ENCODE results near the gene ADGRV1.

The ADGRV1 gene

GRCh38 chr5:91130759-91131158 is 572.2 kb downstream of the ADGRV1 start:
- Mint-ChIP-seq H3K4me1 (no peaks in the 10 kb centered on the region), H3K36me3 (ENCODE audit: insufficient read depth) (peaks cover 3% of the 10 kb centered on the region), H3K4me3 (no peak overlapping the region), H3K27me3 (peaks cover 24% of the 10 kb centered on the region), H3K27ac (ENCODE audit: low read depth) (no peak overlapping the region), H3K9me3 (no peaks in the 10 kb centered on the region)
- DNase-seq (ENCODE audit: low spot score in 2 of 2) (no peak), ATAC-seq (replicated peaks; ENCODE audit: extremely low read depth, poor library complexity, severe bottlenecking) (no peak)

GRCh38 chr5:91132550-91132949 is 574.0 kb downstream of the ADGRV1 start:
- H3K27me3 Mint-ChIP-seq: peaks cover 24% of the 10 kb centered on the region
- no peak overlapping the region for H3K4me3 Mint-ChIP-seq
- peaks cover 3% of the 10 kb centered on the region for H3K36me3 Mint-ChIP-seq (ENCODE audit: insufficient read depth)
- no peaks in the 10 kb centered on the region for H3K9me3 Mint-ChIP-seq
- no peak for ATAC-seq (replicated peaks; ENCODE audit: extremely low read depth, poor library complexity, severe bottlenecking)
- no peak for DNase-seq (ENCODE audit: low spot score in 2 of 2)
- no peaks in the 10 kb centered on the region for H3K4me1 Mint-ChIP-seq
- no peak overlapping the region for H3K27ac Mint-ChIP-seq (ENCODE audit: low read depth)

- Mint-ChIP-seq H3K36me3 (ENCODE audit: insufficient read depth) (peaks cover 3% of the 10 kb centered on the region), H3K4me1 (no peaks in the 10 kb centered on the region), H3K4me3 (no peak overlapping the region), H3K27ac (ENCODE audit: low read depth) (no peak overlapping the region), H3K9me3 (no peaks in the 10 kb centered on the region), H3K27me3 (peaks cover 24% of the 10 kb centered on the region)
- ATAC-seq (replicated peaks; ENCODE audit: extremely low read depth, poor library complexity, severe bottlenecking) (no peak), DNase-seq (ENCODE audit: low spot score in 2 of 2) (no peak)
These were observed 574.6 kb downstream of the ADGRV1 start for GRCh38 chr5:91133183-91133582.

GRCh38 chr5:91135475-91136248 is 577.1 kb downstream of the ADGRV1 start:
- Mint-ChIP-seq H3K27me3 (peaks cover 24% of the 10 kb centered on the region), H3K36me3 (ENCODE audit: insufficient read depth) (peaks cover 5% of the 10 kb centered on the region), H3K9me3 (no peaks in the 10 kb centered on the region), H3K27ac (ENCODE audit: low read depth) (no peak overlapping the region), H3K4me1 (no peaks in the 10 kb centered on the region), H3K4me3 (no peak overlapping the region)
- ATAC-seq (replicated peaks; ENCODE audit: extremely low read depth, poor library complexity, severe bottlenecking) (no peak), DNase-seq (ENCODE audit: low spot score in 2 of 2) (no peak)

GRCh38 chr5:91136271-91136670 is 577.7 kb downstream of the ADGRV1 start:
- H3K4me3 Mint-ChIP-seq: no peak overlapping the region
- no peaks in the 10 kb centered on the region for H3K9me3 Mint-ChIP-seq
- DNase-seq (ENCODE audit: low spot score in 2 of 2) (no peak), ATAC-seq (replicated peaks; ENCODE audit: extremely low read depth, poor library complexity, severe bottlenecking) (no peak)
- H3K36me3 Mint-ChIP-seq (ENCODE audit: insufficient read depth): peaks cover 5% of the 10 kb centered on the region
- H3K27me3 Mint-ChIP-seq: peaks cover 21% of the 10 kb centered on the region
- no peak overlapping the region for H3K27ac Mint-ChIP-seq (ENCODE audit: low read depth)
- H3K4me1 Mint-ChIP-seq: no peaks in the 10 kb centered on the region

- Mint-ChIP-seq H3K4me3 (no peak overlapping the region), H3K27ac (ENCODE audit: low read depth) (no peak overlapping the region), H3K9me3 (no peaks in the 10 kb centered on the region), H3K27me3 (peaks cover 8% of the 10 kb centered on the region), H3K4me1 (no peaks in the 10 kb centered on the region), H3K36me3 (ENCODE audit: insufficient read depth) (peaks cover 5% of the 10 kb centered on the region)
- no peak for ATAC-seq (replicated peaks; ENCODE audit: extremely low read depth, poor library complexity, severe bottlenecking)
- no peak for DNase-seq (ENCODE audit: low spot score in 2 of 2)
These were observed 579.0 kb downstream of the ADGRV1 start for GRCh38 chr5:91137647-91138046.

GRCh38 chr5:91139572-91140200 is 581.1 kb downstream of the ADGRV1 start:
- ATAC-seq (replicated peaks; ENCODE audit: extremely low read depth, poor library complexity, severe bottlenecking): no peak
- no peak for DNase-seq (ENCODE audit: low spot score in 2 of 2)
- H3K27ac Mint-ChIP-seq (ENCODE audit: low read depth): no peak overlapping the region
- peaks cover 2% of the 10 kb centered on the region for H3K36me3 Mint-ChIP-seq (ENCODE audit: insufficient read depth)
- H3K9me3 Mint-ChIP-seq: no peaks in the 10 kb centered on the region
- H3K27me3 Mint-ChIP-seq: no peaks in the 10 kb centered on the region
- no peaks in the 10 kb centered on the region for H3K4me1 Mint-ChIP-seq
- H3K4me3 Mint-ChIP-seq: no peak overlapping the region

- peaks cover 2% of the 10 kb centered on the region for H3K36me3 Mint-ChIP-seq (ENCODE audit: insufficient read depth)
These were observed 582.1 kb downstream of the ADGRV1 start for GRCh38 chr5:91140657-91141056.

GRCh38 chr5:91141642-91142041 is 583.0 kb downstream of the ADGRV1 start:
- H3K4me3 Mint-ChIP-seq: no peak overlapping the region
- ATAC-seq (replicated peaks; ENCODE audit: extremely low read depth, poor library complexity, severe bottlenecking): no peak
- H3K27me3 Mint-ChIP-seq: no peaks in the 10 kb centered on the region
- no peak for DNase-seq (ENCODE audit: low spot score in 2 of 2)
- H3K27ac Mint-ChIP-seq (ENCODE audit: low read depth): no peak overlapping the region
- no peaks in the 10 kb centered on the region for H3K9me3 Mint-ChIP-seq
- no peaks in the 10 kb centered on the region for H3K4me1 Mint-ChIP-seq
- H3K36me3 Mint-ChIP-seq (ENCODE audit: insufficient read depth): peaks cover 2% of the 10 kb centered on the region

More at GRCh38 chr5:91140657-91141056, 582.1 kb downstream of the ADGRV1 start:
- no peaks in the 10 kb centered on the region for H3K27me3 Mint-ChIP-seq
- no peak overlapping the region for H3K4me3 Mint-ChIP-seq
- ATAC-seq (replicated peaks; ENCODE audit: extremely low read depth, poor library complexity, severe bottlenecking) (no peak), DNase-seq (ENCODE audit: low spot score in 2 of 2) (no peak)
- no peak overlapping the region for H3K27ac Mint-ChIP-seq (ENCODE audit: low read depth)
- H3K4me1 Mint-ChIP-seq: no peaks in the 10 kb centered on the region
- no peaks in the 10 kb centered on the region for H3K9me3 Mint-ChIP-seq

GRCh38 chr5:91142386-91142785 is 583.8 kb downstream of the ADGRV1 start:
- Mint-ChIP-seq H3K27me3 (no peaks in the 10 kb centered on the region), H3K4me1 (no peaks in the 10 kb centered on the region), H3K9me3 (no peaks in the 10 kb centered on the region), H3K36me3 (ENCODE audit: insufficient read depth) (peaks cover 2% of the 10 kb centered on the region), H3K4me3 (no peak overlapping the region), H3K27ac (ENCODE audit: low read depth) (no peak overlapping the region)
- no peak for ATAC-seq (replicated peaks; ENCODE audit: extremely low read depth, poor library complexity, severe bottlenecking)
- no peak for DNase-seq (ENCODE audit: low spot score in 2 of 2)

- no peaks in the 10 kb centered on the region for H3K27me3 Mint-ChIP-seq
- peaks cover 2% of the 10 kb centered on the region for H3K36me3 Mint-ChIP-seq (ENCODE audit: insufficient read depth)
- H3K4me3 Mint-ChIP-seq: no peak overlapping the region
- H3K27ac Mint-ChIP-seq (ENCODE audit: low read depth): no peak overlapping the region
- H3K4me1 Mint-ChIP-seq: no peaks in the 10 kb centered on the region
- DNase-seq (ENCODE audit: low spot score in 2 of 2): no peak
- no peak for ATAC-seq (replicated peaks; ENCODE audit: extremely low read depth, poor library complexity, severe bottlenecking)
- H3K9me3 Mint-ChIP-seq: no peaks in the 10 kb centered on the region
These were observed 584.2 kb downstream of the ADGRV1 start for GRCh38 chr5:91142819-91143218.

GRCh38 chr5:91143840-91144239 is 585.2 kb downstream of the ADGRV1 start:
- Mint-ChIP-seq H3K36me3 (ENCODE audit: insufficient read depth) (peaks cover 2% of the 10 kb centered on the region), H3K9me3 (no peaks in the 10 kb centered on the region), H3K4me3 (no peak overlapping the region), H3K27ac (ENCODE audit: low read depth) (no peak overlapping the region), H3K4me1 (no peaks in the 10 kb centered on the region), H3K27me3 (no peaks in the 10 kb centered on the region)
- no peak for ATAC-seq (replicated peaks; ENCODE audit: extremely low read depth, poor library complexity, severe bottlenecking)
- DNase-seq (ENCODE audit: low spot score in 2 of 2): no peak

Measured in central memory CD8-positive, alpha-beta T cell (primary cell).